GM12878 (cell line): ENCODE measurements around the gene POLR2I. TPM values are rescaled to one million over a fixed set of nuclear protein-coding genes. Genes with fewer than 3 reads are reported as not detected.

Experiments
- ATAC-seq: fragments of 200-7000 bp; cut with Tn5 transposase; 3 replicates; pipeline ENCODE4 v1.9.1; 2020; ENCODE audit warnings: mild to moderate bottlenecking, moderate library complexity
- BruUV-seq: library from RNA; stranded (reverse); fragments of 400-500 nt; replicated peaks from 2 replicates; lab custom pipeline; 2021; lab: Mats Ljungman, UMichigan
- CTCF ChIA-PET: fragments of 300-600 bp; sonication (Branson Sonifier 250); formaldehyde crosslinking; extraction: SDS; loops from one replicate; lab custom pipeline; 2021; ENCODE audit warnings: inconsistent platforms; lab: Yijun Ruan, JAX
- POLR2A ChIA-PET: fragments of 350-600 bp; formaldehyde crosslinking; extraction: SDS; loops from one replicate; lab custom pipeline; 2021; ENCODE audit warnings: inconsistent platforms; lab: Charles Lee
- RAD21 ChIA-PET: fragments of 300-600 bp; sonication (Branson Sonifier 250); formaldehyde crosslinking; loops from one replicate; lab custom pipeline; 2023; ENCODE audit warnings: antibody characterized with exemption; ENCODE audit not compliant: unreplicated experiment; lab: Charles Lee
- SMC1A ChIA-PET: fragments of 300-600 bp; sonication (Branson Sonifier 250); formaldehyde crosslinking; loops from one replicate; lab custom pipeline; 2023; ENCODE audit not compliant: unreplicated experiment, uncharacterized antibody; lab: Charles Lee
- DNase-seq: peaks from one replicate; pipeline ENCODE4 v3.0.0-alpha.2; 2011; ENCODE audit warnings: low read depth, low spot score
- FAIRE-seq: peaks from 3 replicates; lab custom pipeline; 2011; peaks lifted over from hg19 to GRCh38; lab: Jason Lieb, UNC
- H2AFZ ChIP-seq: 2 replicates; pipeline ENCODE4 v1.6.0; 2011; ENCODE audit warnings: low read depth, low read length, control low read depth; ENCODE audit not compliant: control insufficient read depth
- H3K27ac ChIP-seq: 2 replicates; pipeline ENCODE4 v1.5.1; 2011; ENCODE audit warnings: control low read depth; ENCODE audit not compliant: control insufficient read depth, insufficient read depth
- H3K27me3 ChIP-seq, 2 experiments: replicated peaks in 1 of 2; 2 replicates each; pipeline versions ENCODE4 v1.6.0 to v1.6.1; 2011; ENCODE audit warnings: low read length in 1 of 2; ENCODE audit not compliant: control insufficient read depth in 2 of 2, insufficient read depth in 2 of 2
- H3K36me3 ChIP-seq, 2 experiments: 2 replicates each; pipeline ENCODE4 v1.5.1; 2011; ENCODE audit warnings: low read length in 1 of 2; ENCODE audit not compliant: control insufficient read depth in 2 of 2, insufficient read depth in 2 of 2
- H3K4me1 ChIP-seq: 2 replicates; pipeline ENCODE4 v1.6.1; 2011; ENCODE audit warnings: mild to moderate bottlenecking, low read length, moderate library complexity, mixed read lengths; ENCODE audit not compliant: control insufficient read depth, insufficient read depth
- H3K4me2 ChIP-seq: 2 replicates; pipeline ENCODE4 v1.6.0; 2011; ENCODE audit warnings: control low read depth; ENCODE audit not compliant: control insufficient read depth, insufficient read depth
- H3K4me3 ChIP-seq: fragments of 200-600 bp; sonication (generic); 2 replicates; pipeline ENCODE4 v1.5.1; 2016
- H3K79me2 ChIP-seq: 2 replicates; pipeline ENCODE4 v1.6.0; 2011; ENCODE audit warnings: low read length; ENCODE audit not compliant: control insufficient read depth, insufficient read depth
- H3K9ac ChIP-seq: 2 replicates; pipeline ENCODE4 v1.8.0; 2011; ENCODE audit warnings: low read length, control low read depth, mixed read lengths; ENCODE audit not compliant: control insufficient read depth, insufficient read depth
- H3K9me3 ChIP-seq: replicated peaks from 3 replicates; pipeline ENCODE4 v1.5.1; 2011; ENCODE audit warnings: mild to moderate bottlenecking, low read length; ENCODE audit not compliant: control insufficient read depth, insufficient read depth
- H4K20me1 ChIP-seq: 2 replicates; pipeline ENCODE4 v1.6.0; 2011; ENCODE audit not compliant: control insufficient read depth, insufficient read depth
- CBFB ChIP-seq: IDR thresholded peaks from 2 replicates; pipeline ENCODE4 v1.6.1; 2016; ENCODE audit warnings: antibody characterized with exemption, low read depth
- CHD4 ChIP-seq: fragments of 200-600 bp; sonication (generic); IDR thresholded peaks from 2 replicates; pipeline ENCODE4 v1.6.1; 2016; ENCODE audit warnings: mild to moderate bottlenecking
- ELK1 ChIP-seq: IDR thresholded peaks from 2 replicates; pipeline ENCODE4 v1.6.1; 2012; ENCODE audit warnings: low read depth, low read length, improper control_type of control experiment
- EZH2 ChIP-seq: IDR thresholded peaks from 2 replicates; pipeline ENCODE4 v1.6.1; 2012; ENCODE audit warnings: low read depth, mild to moderate bottlenecking, control low read depth, inconsistent platforms, low read length, borderline replicate concordance; ENCODE audit not compliant: control insufficient read depth
- FOXK2 ChIP-seq: fragments of 450-650 bp; IDR thresholded peaks from 2 replicates; pipeline ENCODE4 v1.6.1; 2017; ENCODE audit warnings: mild to moderate bottlenecking, moderate library complexity
- GABPA ChIP-seq: IDR thresholded peaks from 2 replicates; pipeline ENCODE4 v1.6.1; 2014; ENCODE audit warnings: antibody characterized with exemption, low read depth, mild to moderate bottlenecking, inconsistent platforms
- HCFC1 ChIP-seq: fragments of 150-350 bp; IDR thresholded peaks from 2 replicates; pipeline ENCODE4 v1.6.1; 2014; ENCODE audit warnings: low read length
- HDAC2 ChIP-seq: fragments of 200-600 bp; sonication (generic); IDR thresholded peaks from 2 replicates; pipeline ENCODE4 v1.6.1; 2017
- IKZF2 ChIP-seq, 2 experiments: fragments of 450-650 bp; IDR thresholded peaks; 2 replicates each; pipeline ENCODE4 v1.6.1; 2017; ENCODE audit warnings: mild to moderate bottlenecking in 2 of 2, moderate library complexity in 2 of 2
- LARP7 ChIP-seq: fragments of 450-650 bp; IDR thresholded peaks from 2 replicates; pipeline ENCODE4 v1.6.1; 2017; ENCODE audit warnings: mild to moderate bottlenecking
- MEF2A ChIP-seq: IDR thresholded peaks from 2 replicates; pipeline ENCODE4 v1.6.1; 2011; ENCODE audit warnings: low read depth, mild to moderate bottlenecking, low read length, moderate library complexity; ENCODE audit not compliant: insufficient read depth
- MTA2 ChIP-seq: fragments of 450-650 bp; IDR thresholded peaks from 2 replicates; pipeline ENCODE4 v1.6.1; 2016; ENCODE audit warnings: low read depth, mild to moderate bottlenecking, moderate library complexity
- MYC ChIP-seq: IDR thresholded peaks from 2 replicates; pipeline ENCODE4 v1.6.1; 2011; ENCODE audit warnings: mild to moderate bottlenecking, low read length, moderate library complexity, inconsistent platforms; ENCODE audit not compliant: insufficient read depth, insufficient replicate concordance, insufficient read length, severe bottlenecking
- RELA ChIP-seq: fragments of 450-650 bp; IDR thresholded peaks from 2 replicates; pipeline ENCODE4 v1.8.0; 2014; ENCODE audit warnings: borderline replicate concordance; ENCODE audit not compliant: partially characterized antibody
- RUNX3 ChIP-seq: IDR thresholded peaks from 2 replicates; pipeline ENCODE4 v1.6.1; 2012; ENCODE audit warnings: low read length, inconsistent platforms
- SIX5 ChIP-seq: IDR thresholded peaks from 2 replicates; pipeline ENCODE4 v1.6.1; 2011; ENCODE audit warnings: mild to moderate bottlenecking, low read depth, low read length, moderate library complexity; ENCODE audit not compliant: severe bottlenecking
- SREBF1 ChIP-seq: IDR thresholded peaks from 2 replicates; pipeline ENCODE4 v1.6.1; 2012; ENCODE audit warnings: mild to moderate bottlenecking, low read length
- YY1 ChIP-seq: IDR thresholded peaks from 2 replicates; pipeline ENCODE4 v1.6.1; 2011; ENCODE audit warnings: low read depth, mild to moderate bottlenecking, low read length
- ZNF207 ChIP-seq: fragments of 450-650 bp; IDR thresholded peaks from 2 replicates; pipeline ENCODE4 v1.6.1; 2014; ENCODE audit warnings: antibody characterized with exemption, mild to moderate bottlenecking, borderline replicate concordance
- ZNF274 ChIP-seq: IDR thresholded peaks from one replicate; pipeline ENCODE4 v1.8.0; 2011; ENCODE audit not compliant: insufficient read length, insufficient read depth
- ZZZ3 ChIP-seq: IDR thresholded peaks from 2 replicates; pipeline ENCODE4 v1.6.1; 2011; ENCODE audit warnings: low read depth; ENCODE audit not compliant: control insufficient read depth, insufficient read length
- WGBS: methylation state at CpG from one replicate; pipeline ENCODE4 v1.1.6; 2016; ENCODE audit warnings: low lambda C conversion rate; ENCODE audit not compliant: insufficient replicate concordance, insufficient coverage; ENCODE audit errors: missing lambda C conversion rate; 5-methylcytosine and 5-hydroxymethylcytosine counted together
- in situ Hi-C: fragments of 300-500 bp; cut with MboI; formaldehyde crosslinking; loops from 9 replicates; pipeline ENCODE4 v1.14.3; 2018; ENCODE audit warnings: mixed read lengths
- intact Hi-C: fragments of 100-400 bp; cut with micrococcal nuclease; formaldehyde crosslinking; loops from one replicate; pipeline ENCODE4 v1.14.2; 2022; ENCODE audit not compliant: unreplicated experiment
- polyA plus RNA-seq, 11 experiments: library from polyadenylated mRNA; depleted of rRNA in 4 of 11; unstranded in 6 of 11; stranded (reverse) in 5 of 11; fragments of >200 nt; fragmentation: Nextera tagmentation in 4 of 11; fragmentation: Illumina TruSeq in 1 of 11; extraction: Ambion mirVana in 4 of 11; extraction: Trizol in 1 of 11; gene quantifications; 1 replicate in 1 of 11; 2 replicates in 10 of 11; pipeline versions ENCODE4 v1.2.1 to v1.2.3, GENCODE V29; 2011 to 2016; ENCODE audit warnings: inconsistent platforms in 2 of 11, missing spikeins in 2 of 11, low read depth in 1 of 11
- total RNA-seq, 4 experiments: library from RNA; depleted of rRNA in 3 of 4; stranded (reverse); fragments of >200 nt in 3 of 4; fragmentation: Illumina TruSeq in 1 of 4; extraction: Trizol in 1 of 4; gene quantifications; 2 replicates each; pipeline versions ENCODE4 v1.2.1 to v1.2.3, GENCODE V29; 2013 to 2021
- TF ChIP-seq, protein P1 (sequence below): IDR thresholded peaks from 2 replicates; pipeline ENCODE4 v1.6.1; 2011; ENCODE audit warnings: low read depth, mild to moderate bottlenecking, low read length, moderate library complexity, borderline replicate concordance; ENCODE audit errors: extremely low read depth

POLR2I gene
- total and polyA plus RNA-seq, 10 of the 15 experiments (the other 5 are each of a cell fraction or from before 2014, with no cell fraction given) = 30.9 to 272 (median 202) TPM

DNA sequence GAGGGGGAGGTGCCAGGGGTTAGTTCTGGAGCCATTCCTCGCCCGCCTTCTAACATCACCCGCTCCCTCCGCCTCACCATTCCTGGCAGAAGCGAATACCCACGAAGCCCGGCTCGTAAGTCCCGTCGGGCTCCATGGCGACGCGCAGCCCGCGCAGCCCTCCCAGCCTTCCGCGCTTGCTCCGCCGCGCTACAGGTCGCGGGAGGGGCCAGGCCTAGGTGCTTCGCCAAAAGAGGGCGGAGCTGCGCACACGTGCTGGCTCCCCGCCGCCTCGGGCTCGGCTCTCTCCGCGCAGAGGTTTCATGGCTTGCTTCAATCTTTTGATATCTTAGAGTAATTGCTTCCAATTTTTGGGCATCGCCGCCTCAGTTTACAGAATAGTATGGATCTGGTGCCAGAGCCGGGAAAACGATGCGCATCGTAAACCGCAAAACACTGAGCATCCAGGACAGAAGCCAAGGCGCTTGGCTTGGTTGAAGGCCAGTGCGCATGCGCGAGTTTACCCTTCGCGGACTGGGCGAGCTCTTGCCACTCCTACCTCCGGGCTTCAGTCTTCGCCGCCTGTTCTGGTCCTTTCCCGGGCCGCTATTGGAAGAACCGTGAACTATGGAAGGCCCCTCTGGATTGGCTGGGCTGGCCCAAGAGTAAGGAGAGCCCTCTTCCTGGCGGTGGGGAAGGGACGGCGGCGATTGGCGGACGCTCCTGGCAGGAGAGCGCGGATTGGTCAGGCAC lies at the start of gene POLR2I (continued):
- TF ChIP-seq, protein P1, sequence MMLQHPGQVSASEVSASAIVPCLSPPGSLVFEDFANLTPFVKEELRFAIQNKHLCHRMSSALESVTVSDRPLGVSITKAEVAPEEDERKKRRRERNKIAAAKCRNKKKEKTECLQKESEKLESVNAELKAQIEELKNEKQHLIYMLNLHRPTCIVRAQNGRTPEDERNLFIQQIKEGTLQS = peak; percentile 1; the same call in 1 of the 2 replicates
- TF ChIP-seq CBFB (peak; percentile 93), HCFC1 (peak; percentile 74), ZNF207 (peak; percentile 92), HDAC2 (no peak), SREBF1 (no peak), MYC (peak; percentile 98), GABPA (no peak), SIX5 (peak; percentile 27), RELA (peak; percentile 38), LARP7 (0 out of 2 replicates have a peak, but pooled peaks have one; percentile 11), EZH2 (no peak)
- TF ChIP-seq, all 136 proteins: peak for 58

- intact Hi-C loops = no loop called here
- no peak for TF ChIP-seq ZZZ3
- no peak for TF ChIP-seq ZNF274
- no peak for TF ChIP-seq CHD4
- no peak for TF ChIP-seq IKZF2 (IDR thresholded peaks at IDR 0.05)
- TF ChIP-seq MTA2 = no peak
- no peak for TF ChIP-seq FOXK2
- no peak for TF ChIP-seq MEF2A
- no peak for TF ChIP-seq YY1
- TF ChIP-seq SIX5 = no peak
- TF ChIP-seq ELK1 = no peak
- TF ChIP-seq RUNX3 = no peak
Measured at GRCh38 chr19:36163813-36164212, 49.1 kb upstream of the POLR2I start.

More at GRCh38 chr19:36163813-36164212, 49.1 kb upstream of the POLR2I start:
- no peaks in the 10 kb centered on the region for H3K27me3 ChIP-seq
- POLR2A ChIA-PET = no interaction called here
- SMC1A ChIA-PET = no interaction called here
- in situ Hi-C loops = no loop called here
- CTCF ChIA-PET = interaction anchor here (0.8 to 0.9 kb wide), 2 partner anchors 9 to 10 kb away, joined by 3 read pairs; no protein-coding TSS in a partner anchor
- WGBS = 95% methylated on average over 12 of the region's 12 CpGs
- no TSS peak for BruUV-seq
- no peak overlapping the region for H2AFZ ChIP-seq
- no peaks in the 10 kb centered on the region for H3K4me1 ChIP-seq
- H3K4me3 ChIP-seq = no peak overlapping the region
- H3K27ac ChIP-seq = no peak overlapping the region
- RAD21 ChIA-PET = no interaction called here
- no peak overlapping the region for H3K4me2 ChIP-seq
- FAIRE-seq (no peak), ATAC-seq (no peak), DNase-seq (no peak)
- H4K20me1 ChIP-seq = no peaks in the 10 kb centered on the region
- no peak overlapping the region for H3K9ac ChIP-seq
- H3K36me3 ChIP-seq = no peaks in the 10 kb centered on the region; a peak in 1 of 4 replicates
- H3K9me3 ChIP-seq = no peaks in the 10 kb centered on the region
- no peaks in the 10 kb centered on the region for H3K79me2 ChIP-seq
